Measurements from ENCODE around the gene SMIM41. TPM values are rescaled to one million over a fixed set of nuclear protein-coding genes. Genes with fewer than 3 reads are reported as not detected.

The SMIM41 gene
- total RNA-seq, 4 donors from 2014 or later: 0.64 to 1.5 (median 0.80) TPM; not detected in 1

DNA sequence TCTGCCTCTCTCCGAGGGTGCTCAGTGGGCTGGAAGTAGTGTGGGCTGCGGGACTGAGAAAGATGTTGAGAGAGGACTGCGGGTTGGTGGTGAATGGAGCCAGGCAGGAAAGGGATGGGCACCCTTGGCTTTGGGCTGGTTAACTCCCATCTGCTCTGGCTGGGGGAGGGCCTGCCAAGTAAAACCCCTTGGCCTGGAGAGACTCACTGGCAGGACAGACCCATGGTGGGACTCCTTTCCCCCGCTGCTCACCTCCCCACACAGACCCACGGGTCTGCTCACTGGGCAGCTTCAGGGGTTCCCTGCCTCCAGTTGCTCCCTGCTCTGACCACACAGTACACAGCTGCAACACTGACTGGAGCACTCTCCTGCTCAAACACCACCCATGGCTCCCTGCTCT is 58.2 kb downstream of the SMIM41 start:
- DNase-seq: no peak
- H3K27ac ChIP-seq: no peak overlapping the region
- TF ChIP-seq, protein P1, sequence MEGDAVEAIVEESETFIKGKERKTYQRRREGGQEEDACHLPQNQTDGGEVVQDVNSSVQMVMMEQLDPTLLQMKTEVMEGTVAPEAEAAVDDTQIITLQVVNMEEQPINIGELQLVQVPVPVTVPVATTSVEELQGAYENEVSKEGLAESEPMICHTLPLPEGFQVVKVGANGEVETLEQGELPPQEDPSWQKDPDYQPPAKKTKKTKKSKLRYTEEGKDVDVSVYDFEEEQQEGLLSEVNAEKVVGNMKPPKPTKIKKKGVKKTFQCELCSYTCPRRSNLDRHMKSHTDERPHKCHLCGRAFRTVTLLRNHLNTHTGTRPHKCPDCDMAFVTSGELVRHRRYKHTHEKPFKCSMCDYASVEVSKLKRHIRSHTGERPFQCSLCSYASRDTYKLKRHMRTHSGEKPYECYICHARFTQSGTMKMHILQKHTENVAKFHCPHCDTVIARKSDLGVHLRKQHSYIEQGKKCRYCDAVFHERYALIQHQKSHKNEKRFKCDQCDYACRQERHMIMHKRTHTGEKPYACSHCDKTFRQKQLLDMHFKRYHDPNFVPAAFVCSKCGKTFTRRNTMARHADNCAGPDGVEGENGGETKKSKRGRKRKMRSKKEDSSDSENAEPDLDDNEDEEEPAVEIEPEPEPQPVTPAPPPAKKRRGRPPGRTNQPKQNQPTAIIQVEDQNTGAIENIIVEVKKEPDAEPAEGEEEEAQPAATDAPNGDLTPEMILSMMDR (IDR thresholded peaks at IDR 0.05): no peak
- TF ChIP-seq POLR2A (IDR thresholded peaks at IDR 0.05) (no peak), EP300 (IDR thresholded peaks at IDR 0.05; ENCODE audit: low read depth) (no peak), POLR2AphosphoS5 (IDR thresholded peaks at IDR 0.05) (no peak)
- no peaks in the 10 kb centered on the region for H3K4me1 ChIP-seq
- in situ Hi-C loops (cut with MboI; ENCODE audit: low pct_ligation_motif_present in 1 of 4, low pct_unique_long_range_greater_than_20kb in 1 of 4, low sequenced_read_pairs in 3 of 4) (no loop called here), intact Hi-C loops (cut with DNase I; ENCODE audit: low total_unique reads) (no loop called here)
- no peaks in the 10 kb centered on the region for H3K9me3 ChIP-seq
- H3K27me3 ChIP-seq: no peaks in the 10 kb centered on the region
- H3K36me3 ChIP-seq: no peaks in the 10 kb centered on the region
- WGBS, 2 donors (ENCODE audit: low coverage in 1 of 2): 83% methylated on average over 5 of the region's 5 CpGs; no CpG with 5 or more reads in 1 of the 2 donors
- H3K4me3 ChIP-seq: no peak overlapping the region

- in situ Hi-C loops (cut with MboI; ENCODE audit: low pct_ligation_motif_present in 1 of 4, low pct_unique_long_range_greater_than_20kb in 1 of 4, low sequenced_read_pairs in 3 of 4): no loop called here
- H3K36me3 ChIP-seq: no peaks in the 10 kb centered on the region
- no peaks in the 10 kb centered on the region for H3K27me3 ChIP-seq
- no peak for DNase-seq
- no peak for TF ChIP-seq EP300 (IDR thresholded peaks at IDR 0.05; ENCODE audit: low read depth)
- TF ChIP-seq POLR2A (IDR thresholded peaks at IDR 0.05): no peak
- TF ChIP-seq, protein P1 (IDR thresholded peaks at IDR 0.05): no peak
- TF ChIP-seq POLR2AphosphoS5 (IDR thresholded peaks at IDR 0.05): no peak
- intact Hi-C loops (cut with DNase I; ENCODE audit: low total_unique reads): no loop called here
- H3K27ac ChIP-seq: no peak overlapping the region
- H3K4me1 ChIP-seq: peaks cover 3 to 4% (median 4%) of the 10 kb centered on the region in 4 donors
- H3K9me3 ChIP-seq: no peaks in the 10 kb centered on the region
- no peak overlapping the region for H3K4me3 ChIP-seq
- 78% methylated on average over 13 of the region's 13 CpGs; no CpG with 5 or more reads in 1 of the 2 donors for WGBS, 2 donors (ENCODE audit: low coverage in 1 of 2)
These were observed 59.6 kb downstream of the SMIM41 start for GRCh38 chr12:52139147-52139546.

DNA sequence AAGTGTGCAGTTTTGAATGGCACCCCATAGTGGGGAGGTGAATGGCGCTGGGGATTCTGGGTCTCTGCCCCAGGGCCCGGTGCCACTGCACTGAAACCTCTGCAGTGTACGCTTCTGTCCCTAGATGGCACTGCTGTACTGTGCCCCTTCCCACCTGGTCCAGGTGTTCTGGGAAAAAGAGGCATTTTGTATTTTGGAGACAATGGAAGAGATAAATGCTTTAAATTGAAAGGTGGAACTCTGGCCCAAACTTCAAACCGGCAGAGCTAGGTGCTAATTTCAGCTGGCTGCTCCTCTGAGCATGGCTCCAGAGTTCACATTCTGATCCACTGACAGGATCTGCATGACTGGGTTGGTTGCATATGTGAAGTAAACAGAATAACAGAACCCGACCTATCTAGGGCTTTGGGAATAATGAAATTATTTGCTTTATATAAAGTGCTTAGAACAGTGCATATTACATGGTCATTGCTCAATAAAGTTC is 60.1 kb downstream of the SMIM41 start:
- Histone ChIP-seq H3K4me3 (no peak overlapping the region), H3K27me3 (no peaks in the 10 kb centered on the region), H3K4me1 (peaks cover 5 to 9% (median 8%) of the 10 kb centered on the region in 4 donors), H3K27ac (no peak overlapping the region), H3K9me3 (no peaks in the 10 kb centered on the region), H3K36me3 (no peaks in the 10 kb centered on the region)
- WGBS, 2 donors (ENCODE audit: low coverage in 1 of 2): 23 to 25% methylated on average over 2 to 5 of the region's 5 CpGs
- DNase-seq: peak; percentile 56
- intact Hi-C loops (cut with DNase I; ENCODE audit: low total_unique reads): no loop called here
- TF ChIP-seq POLR2A (IDR thresholded peaks at IDR 0.05): no peak
- no peak for TF ChIP-seq POLR2AphosphoS5 (IDR thresholded peaks at IDR 0.05)
- TF ChIP-seq EP300 (IDR thresholded peaks at IDR 0.05; ENCODE audit: low read depth): no peak
- TF ChIP-seq, protein P1 (IDR thresholded peaks at IDR 0.05): peak; percentile 52 to 74 (median 66)
- in situ Hi-C loops (cut with MboI; ENCODE audit: low pct_ligation_motif_present in 1 of 4, low pct_unique_long_range_greater_than_20kb in 1 of 4, low sequenced_read_pairs in 3 of 4): no loop called here

DNA sequence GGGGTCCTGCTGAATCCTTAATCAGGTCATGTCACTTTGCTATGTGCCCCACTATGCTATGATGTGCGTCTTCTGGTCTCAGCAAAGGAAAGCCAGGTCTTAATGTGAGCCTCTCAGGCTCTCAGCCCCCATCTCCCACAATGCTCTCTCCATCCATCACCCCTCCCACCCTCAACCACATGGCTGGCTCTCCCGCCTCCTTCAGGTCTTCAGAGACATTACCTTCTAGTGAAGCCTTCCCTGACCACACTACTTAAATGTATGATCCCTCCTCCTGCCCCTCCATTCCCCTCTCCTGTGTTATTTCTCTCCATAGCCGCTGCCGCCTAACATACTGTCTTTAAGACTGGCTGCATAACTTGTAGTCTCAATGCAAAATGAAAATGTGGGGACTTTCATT is 61.8 kb downstream of the SMIM41 start:
- Histone ChIP-seq H3K4me3 (no peak overlapping the region), H3K27me3 (no peaks in the 10 kb centered on the region), H3K36me3 (no peaks in the 10 kb centered on the region), H3K9me3 (no peaks in the 10 kb centered on the region), H3K4me1 (peaks cover 6 to 23% (median 10%) of the 10 kb centered on the region in 4 donors), H3K27ac (no peak overlapping the region)
- intact Hi-C loops (cut with DNase I; ENCODE audit: low total_unique reads): no loop called here
- TF ChIP-seq, protein P1 (IDR thresholded peaks at IDR 0.05): no peak
- TF ChIP-seq POLR2AphosphoS5 (IDR thresholded peaks at IDR 0.05): no peak
- TF ChIP-seq EP300 (IDR thresholded peaks at IDR 0.05; ENCODE audit: low read depth): no peak
- TF ChIP-seq POLR2A (IDR thresholded peaks at IDR 0.05): no peak
- 86 to 100% methylated on average over 4 of the region's 4 CpGs for WGBS, 2 donors (ENCODE audit: low coverage in 1 of 2)
- DNase-seq: no peak
- in situ Hi-C loops (cut with MboI; ENCODE audit: low pct_ligation_motif_present in 1 of 4, low pct_unique_long_range_greater_than_20kb in 1 of 4, low sequenced_read_pairs in 3 of 4): no loop called here
